Measurements from ENCODE around the gene DAPP1.

Gene DAPP1

DNA sequence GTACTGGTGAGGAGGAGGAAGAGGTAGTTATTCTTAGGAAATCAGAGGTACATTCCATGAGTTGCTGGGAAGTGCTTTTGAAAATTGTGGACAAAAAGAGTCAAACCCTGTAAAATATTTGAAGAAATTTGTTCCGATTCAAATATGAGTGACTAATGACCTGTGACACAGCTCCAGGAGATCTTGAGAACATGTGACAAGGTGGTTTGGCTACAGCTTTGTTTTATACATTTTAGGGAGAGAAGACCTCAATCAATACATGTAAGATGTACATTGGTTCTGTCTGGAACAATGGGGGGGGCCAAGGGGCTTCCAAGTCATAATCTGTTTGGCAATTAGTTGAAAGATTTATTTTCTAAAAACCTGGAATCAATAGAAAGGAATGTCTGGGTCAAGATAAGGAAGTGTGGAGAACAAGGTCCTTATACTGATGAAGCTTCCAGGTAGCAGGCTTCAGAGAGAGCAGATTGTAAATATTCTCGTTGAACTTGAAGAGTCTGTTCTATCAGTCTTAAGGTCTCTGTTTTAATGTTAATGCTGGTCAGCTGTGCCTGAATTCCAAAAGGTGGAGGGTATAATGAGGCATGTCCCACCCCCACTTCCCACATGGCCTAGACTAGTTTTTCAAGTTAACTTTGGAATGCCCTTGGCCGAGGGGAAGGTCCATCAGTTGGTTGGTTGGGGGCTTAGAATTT lies 15.5 kb upstream of the DAPP1 start:
- no peak for DNase-seq (ENCODE audit: low read depth)
- no peak overlapping the region for H3K4me3 ChIP-seq (ENCODE audit: control insufficient read depth, low read depth, low read length)
- TF ChIP-seq, protein P1, sequence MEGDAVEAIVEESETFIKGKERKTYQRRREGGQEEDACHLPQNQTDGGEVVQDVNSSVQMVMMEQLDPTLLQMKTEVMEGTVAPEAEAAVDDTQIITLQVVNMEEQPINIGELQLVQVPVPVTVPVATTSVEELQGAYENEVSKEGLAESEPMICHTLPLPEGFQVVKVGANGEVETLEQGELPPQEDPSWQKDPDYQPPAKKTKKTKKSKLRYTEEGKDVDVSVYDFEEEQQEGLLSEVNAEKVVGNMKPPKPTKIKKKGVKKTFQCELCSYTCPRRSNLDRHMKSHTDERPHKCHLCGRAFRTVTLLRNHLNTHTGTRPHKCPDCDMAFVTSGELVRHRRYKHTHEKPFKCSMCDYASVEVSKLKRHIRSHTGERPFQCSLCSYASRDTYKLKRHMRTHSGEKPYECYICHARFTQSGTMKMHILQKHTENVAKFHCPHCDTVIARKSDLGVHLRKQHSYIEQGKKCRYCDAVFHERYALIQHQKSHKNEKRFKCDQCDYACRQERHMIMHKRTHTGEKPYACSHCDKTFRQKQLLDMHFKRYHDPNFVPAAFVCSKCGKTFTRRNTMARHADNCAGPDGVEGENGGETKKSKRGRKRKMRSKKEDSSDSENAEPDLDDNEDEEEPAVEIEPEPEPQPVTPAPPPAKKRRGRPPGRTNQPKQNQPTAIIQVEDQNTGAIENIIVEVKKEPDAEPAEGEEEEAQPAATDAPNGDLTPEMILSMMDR (conservative IDR thresholded peaks at IDR 0.05; ENCODE audit: control insufficient read depth, insufficient read depth, low read depth, low read length): no peak

DNA sequence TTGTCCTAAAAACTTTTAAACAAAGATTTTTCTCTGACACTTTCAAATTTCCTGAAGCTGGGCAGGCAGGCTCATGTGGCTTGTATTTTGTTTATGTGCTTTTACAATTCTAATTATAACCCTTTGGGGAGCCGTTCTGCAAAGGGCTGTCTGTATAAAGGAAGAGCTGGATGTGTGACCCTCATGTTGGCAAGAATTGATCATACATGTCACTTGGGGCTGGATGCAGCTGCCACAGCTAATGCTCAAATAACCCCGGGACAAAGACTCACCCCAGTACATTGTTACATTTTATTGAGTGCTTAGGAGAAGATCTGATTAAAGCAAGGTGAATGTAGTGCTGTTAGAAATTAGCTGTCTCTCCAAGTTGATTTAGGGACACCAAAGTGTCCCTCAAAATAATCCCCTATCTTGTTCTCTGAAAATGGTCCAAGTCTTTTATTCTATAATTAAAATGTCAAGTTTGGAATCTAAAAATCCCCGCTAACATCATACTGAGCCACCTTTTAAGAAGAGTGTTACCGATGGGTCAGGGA lies 13.0 kb upstream of the DAPP1 start:
- TF ChIP-seq, protein P1 (conservative IDR thresholded peaks at IDR 0.05; ENCODE audit: control insufficient read depth, insufficient read depth, low read depth, low read length): no peak
- no peak for DNase-seq (ENCODE audit: low read depth)
- no peak overlapping the region for H3K4me3 ChIP-seq (ENCODE audit: control insufficient read depth, low read depth, low read length)

DNA sequence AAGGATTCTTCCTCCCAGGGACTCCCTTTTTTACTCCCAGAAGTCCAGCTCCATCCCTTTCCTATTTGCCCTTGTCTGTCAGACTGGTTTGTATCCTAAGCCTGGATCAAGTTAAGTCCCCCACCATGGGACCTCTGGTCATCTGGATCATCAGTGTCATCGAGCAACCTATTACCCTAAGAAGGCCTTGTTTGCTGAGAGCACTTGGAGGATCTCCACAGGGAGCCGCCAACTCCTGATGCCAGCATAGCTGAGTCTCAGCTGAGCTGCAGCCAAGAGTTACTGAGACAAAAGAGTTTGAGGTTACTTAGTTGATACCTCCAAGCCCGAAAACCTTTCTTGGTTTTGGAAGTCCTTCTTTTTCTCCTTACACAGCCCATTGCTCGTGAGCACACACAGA lies 10.1 kb upstream of the DAPP1 start:
- DNase-seq (ENCODE audit: low read depth): no peak
- no peak overlapping the region for H3K4me3 ChIP-seq (ENCODE audit: control insufficient read depth, low read depth, low read length)
- TF ChIP-seq, protein P1 (conservative IDR thresholded peaks at IDR 0.05; ENCODE audit: control insufficient read depth, insufficient read depth, low read depth, low read length): no peak

DNA sequence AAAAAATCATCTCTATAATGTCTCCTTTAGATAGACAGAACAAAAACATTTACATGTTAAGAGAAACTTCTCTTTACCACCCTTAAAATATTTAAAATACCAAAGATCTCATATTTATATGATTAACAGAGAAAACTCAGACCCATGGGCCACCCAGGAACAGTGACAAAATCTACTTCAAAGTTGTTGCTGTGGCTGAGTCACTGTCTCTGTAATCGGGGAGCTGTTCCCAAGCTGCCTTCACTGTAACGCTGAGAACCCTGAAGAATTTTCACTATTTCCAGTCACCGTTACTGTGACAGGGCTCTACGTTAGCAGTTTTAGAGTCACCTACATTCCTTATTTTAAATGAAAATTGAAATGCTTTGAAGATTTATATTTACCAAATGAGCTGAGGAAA lies 9.0 kb upstream of the DAPP1 start:
- TF ChIP-seq, protein P1 (conservative IDR thresholded peaks at IDR 0.05; ENCODE audit: control insufficient read depth, insufficient read depth, low read depth, low read length): no peak
- H3K4me3 ChIP-seq (ENCODE audit: control insufficient read depth, low read depth, low read length): no peak overlapping the region
- no peak for DNase-seq (ENCODE audit: low read depth)

DNA sequence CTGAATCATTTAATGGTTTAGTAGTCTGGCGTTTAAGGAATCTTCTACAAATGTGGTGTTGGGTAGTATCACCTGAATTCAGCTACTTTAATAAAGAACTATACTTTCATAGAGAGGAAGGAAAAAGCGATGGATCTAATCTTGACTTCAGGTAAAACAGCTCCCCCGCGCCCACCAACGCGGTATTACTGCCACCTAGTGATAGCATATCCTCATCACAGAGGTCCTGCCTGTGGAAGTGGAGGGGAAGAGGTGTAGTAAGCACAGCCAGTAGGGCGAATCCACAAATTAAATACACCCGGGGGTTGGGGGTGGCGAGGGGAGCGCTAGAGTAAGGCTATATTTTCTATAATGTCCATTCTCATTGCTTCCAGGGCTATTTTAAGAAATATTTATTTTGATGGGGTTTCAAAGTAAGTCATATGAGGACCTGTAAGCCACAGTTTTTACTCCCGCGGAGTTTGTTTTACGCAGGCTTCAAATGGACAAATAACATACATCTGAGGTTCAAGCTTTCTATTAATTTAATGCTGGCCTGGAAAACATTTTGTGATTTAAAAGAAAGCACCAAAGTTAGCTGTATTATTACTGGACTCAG lies 8.3 kb upstream of the DAPP1 start:
- TF ChIP-seq, protein P1 (conservative IDR thresholded peaks at IDR 0.05; ENCODE audit: control insufficient read depth, insufficient read depth, low read depth, low read length): peak; percentile 68
- DNase-seq (ENCODE audit: low read depth): peak; percentile 62
- no peak overlapping the region for H3K4me3 ChIP-seq (ENCODE audit: control insufficient read depth, low read depth, low read length)

DNA sequence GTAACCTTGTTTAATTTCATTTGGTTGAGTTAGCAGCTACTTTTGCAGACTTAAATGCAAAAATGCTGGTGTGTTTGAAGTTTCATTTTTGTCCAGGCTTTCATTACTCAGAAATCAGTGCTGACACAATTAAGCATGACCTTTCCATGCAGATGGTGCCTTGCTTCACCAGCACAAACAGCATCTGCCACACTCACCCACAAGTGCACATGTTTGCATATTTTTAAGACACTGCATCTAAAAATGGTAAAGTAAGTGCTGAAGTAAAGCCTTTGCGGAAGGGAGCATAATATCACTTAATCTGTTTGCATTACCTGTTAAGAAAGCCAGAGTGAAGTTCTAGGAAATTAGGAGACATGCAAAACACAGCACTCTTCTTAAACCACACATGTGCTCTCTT lies 7.3 kb upstream of the DAPP1 start:
- no peak overlapping the region for H3K4me3 ChIP-seq (ENCODE audit: control insufficient read depth, low read depth, low read length)
- DNase-seq (ENCODE audit: low read depth): no peak
- TF ChIP-seq, protein P1 (conservative IDR thresholded peaks at IDR 0.05; ENCODE audit: control insufficient read depth, insufficient read depth, low read depth, low read length): no peak
